Ascending aorta (tissue), 1 donor: Measurements from ENCODE around the gene KDM6A. TPM values are rescaled to one million over a fixed set of nuclear protein-coding genes. Genes with fewer than 3 reads are reported as not detected.

Source experiments
- total RNA-seq: library from RNA; depleted of rRNA; stranded (reverse); fragments of >200 nt; gene quantifications from one replicate; pipeline ENCODE4 v1.1.0, GENCODE V29; 2016

KDM6A gene
- total RNA-seq, 1 donor from 2014 or later: 16.3 TPM

Other genes with a start within 250 kb of the KDM6A start
- gene DUSP21, start 29.2 kb upstream of the KDM6A start, total RNA-seq: not detected